ENCODE measurements around the gene CD207.
"Not testable (repeated sequence)": the region's sequence is repeated elsewhere in the genome, so short reads cannot be mapped to it uniquely, and the experiment has no call there.

The CD207 gene

DNA sequence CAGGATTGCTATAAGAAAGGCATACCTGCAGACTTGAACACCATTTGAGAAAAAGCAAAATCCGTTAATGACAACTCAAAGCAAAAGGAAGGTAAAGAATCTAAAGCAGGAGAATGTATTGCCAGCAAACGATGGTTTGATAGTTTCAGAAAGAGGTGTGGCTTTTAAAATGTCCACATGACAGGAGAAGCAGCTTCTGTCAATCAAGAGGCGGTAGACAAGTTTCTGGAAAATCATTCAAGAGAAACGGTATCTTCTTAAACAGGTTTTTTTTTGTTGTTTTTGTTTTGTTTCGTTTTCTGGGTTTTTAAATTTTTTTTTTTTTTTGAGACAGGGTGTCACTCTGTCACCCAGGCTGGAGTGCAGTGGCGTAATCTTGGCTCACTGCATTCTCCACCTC lies 29.0 kb downstream of the CD207 start:
- TF ChIP-seq, protein P1, sequence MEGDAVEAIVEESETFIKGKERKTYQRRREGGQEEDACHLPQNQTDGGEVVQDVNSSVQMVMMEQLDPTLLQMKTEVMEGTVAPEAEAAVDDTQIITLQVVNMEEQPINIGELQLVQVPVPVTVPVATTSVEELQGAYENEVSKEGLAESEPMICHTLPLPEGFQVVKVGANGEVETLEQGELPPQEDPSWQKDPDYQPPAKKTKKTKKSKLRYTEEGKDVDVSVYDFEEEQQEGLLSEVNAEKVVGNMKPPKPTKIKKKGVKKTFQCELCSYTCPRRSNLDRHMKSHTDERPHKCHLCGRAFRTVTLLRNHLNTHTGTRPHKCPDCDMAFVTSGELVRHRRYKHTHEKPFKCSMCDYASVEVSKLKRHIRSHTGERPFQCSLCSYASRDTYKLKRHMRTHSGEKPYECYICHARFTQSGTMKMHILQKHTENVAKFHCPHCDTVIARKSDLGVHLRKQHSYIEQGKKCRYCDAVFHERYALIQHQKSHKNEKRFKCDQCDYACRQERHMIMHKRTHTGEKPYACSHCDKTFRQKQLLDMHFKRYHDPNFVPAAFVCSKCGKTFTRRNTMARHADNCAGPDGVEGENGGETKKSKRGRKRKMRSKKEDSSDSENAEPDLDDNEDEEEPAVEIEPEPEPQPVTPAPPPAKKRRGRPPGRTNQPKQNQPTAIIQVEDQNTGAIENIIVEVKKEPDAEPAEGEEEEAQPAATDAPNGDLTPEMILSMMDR (IDR thresholded peaks at IDR 0.05; ENCODE audit: low read depth, low read length), result no peak
- Histone ChIP-seq H3K27ac (no peak overlapping the region; the same call in 1 of the 2 replicates), H3K27me3 (ENCODE audit: insufficient read depth, low read depth, severe bottlenecking) (no peaks in the 10 kb centered on the region), H3K9me3 (ENCODE audit: severe bottlenecking) (no peaks in the 10 kb centered on the region), H3K36me3 (no peaks in the 10 kb centered on the region), H3K4me3 (ENCODE audit: low read depth, low read length) (no peak overlapping the region)
- no peak for DNase-seq

DNA sequence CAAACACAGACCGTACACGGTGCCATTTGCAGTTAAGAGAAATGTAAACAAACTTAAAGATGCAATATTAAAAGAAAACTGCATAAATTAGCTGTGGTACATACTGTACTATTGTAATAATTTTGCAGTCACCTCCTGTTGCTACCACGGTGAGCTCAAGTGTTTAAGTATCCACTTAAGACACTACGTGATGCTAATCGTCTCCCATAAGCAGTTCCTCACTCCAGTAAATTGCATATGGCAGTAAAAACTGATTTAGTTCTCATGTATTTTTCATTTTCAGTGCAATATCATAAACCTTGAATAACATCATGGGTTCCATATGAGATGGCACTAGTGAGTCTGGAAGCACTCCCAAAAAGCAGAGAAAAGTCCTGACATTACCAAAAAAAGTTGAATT lies 29.6 kb downstream of the CD207 start:
- TF ChIP-seq, protein P1 (IDR thresholded peaks at IDR 0.05; ENCODE audit: low read depth, low read length), result no peak
- no peak overlapping the region for H3K27ac ChIP-seq
- H3K36me3 ChIP-seq, result no peaks in the 10 kb centered on the region
- no peaks in the 10 kb centered on the region for H3K27me3 ChIP-seq (ENCODE audit: insufficient read depth, low read depth, severe bottlenecking)
- no peak overlapping the region for H3K4me3 ChIP-seq (ENCODE audit: low read depth, low read length)
- no peak for DNase-seq
- no peaks in the 10 kb centered on the region for H3K9me3 ChIP-seq (ENCODE audit: severe bottlenecking)

GRCh38 chr2:70801607-70802263 lies 33.9 kb downstream of the CD207 start:
- TF ChIP-seq, protein P1 (IDR thresholded peaks at IDR 0.05; ENCODE audit: low read depth, low read length), result no peak
- DNase-seq, result no peak
- peaks cover 10% of the 10 kb centered on the region for H3K9me3 ChIP-seq (ENCODE audit: severe bottlenecking)
- H3K27me3 ChIP-seq (ENCODE audit: insufficient read depth, low read depth, severe bottlenecking), result no peaks in the 10 kb centered on the region
- no peak overlapping the region for H3K4me3 ChIP-seq (ENCODE audit: low read depth, low read length)
- H3K27ac ChIP-seq, result no peak overlapping the region
- H3K36me3 ChIP-seq, result no peaks in the 10 kb centered on the region

DNA sequence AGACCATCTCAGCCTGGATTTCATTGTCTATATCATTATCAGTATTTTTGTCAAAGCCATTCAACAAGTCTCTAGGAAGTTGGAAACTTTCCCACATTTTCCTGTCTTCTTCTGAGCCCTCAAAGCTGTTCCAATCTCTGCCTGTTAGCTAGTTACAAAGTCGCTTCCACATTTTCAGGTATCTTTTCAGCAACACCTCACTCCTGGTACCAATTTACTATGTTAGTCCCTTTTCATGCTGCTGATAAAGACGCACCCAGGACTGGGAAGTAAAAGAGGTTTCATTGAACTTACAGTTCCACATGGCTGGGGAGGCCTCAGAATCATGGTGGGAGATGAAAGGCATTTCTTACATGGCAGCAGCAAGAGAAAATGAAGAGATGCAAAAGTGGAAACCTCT lies 35.9 kb downstream of the CD207 start:
- no peaks in the 10 kb centered on the region for H3K36me3 ChIP-seq
- H3K27me3 ChIP-seq (ENCODE audit: insufficient read depth, low read depth, severe bottlenecking), result no peaks in the 10 kb centered on the region
- no peak overlapping the region for H3K27ac ChIP-seq
- H3K9me3 ChIP-seq (ENCODE audit: severe bottlenecking), result peaks cover 10% of the 10 kb centered on the region
- no peak for DNase-seq
- no peak overlapping the region for H3K4me3 ChIP-seq (ENCODE audit: low read depth, low read length)
- TF ChIP-seq, protein P1 (IDR thresholded peaks at IDR 0.05; ENCODE audit: low read depth, low read length), result no peak

DNA sequence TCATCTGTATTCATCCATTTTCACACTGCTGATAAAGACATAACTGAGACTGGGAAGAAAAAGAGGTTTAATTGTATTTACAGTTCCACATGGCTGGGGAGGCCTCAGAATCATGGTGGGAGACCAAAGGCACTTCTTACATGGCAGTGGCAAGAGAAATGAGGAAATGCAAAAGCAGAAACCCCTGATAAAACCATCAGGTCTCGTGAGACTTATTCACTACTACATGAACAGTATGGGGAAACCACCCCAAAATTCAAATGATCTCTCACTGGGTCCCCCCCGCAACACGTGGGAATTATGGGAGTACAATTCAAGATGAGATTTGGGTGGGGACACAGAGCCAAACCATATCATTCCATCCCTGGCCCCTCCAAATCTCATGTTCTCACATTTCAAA lies 37.6 kb downstream of the CD207 start:
- not testable (repeated sequence) for DNase-seq; H3K36me3 ChIP-seq; H3K27me3 ChIP-seq (ENCODE audit: insufficient read depth, low read depth, severe bottlenecking); H3K27ac ChIP-seq; H3K4me3 ChIP-seq (ENCODE audit: low read depth, low read length)
- peaks cover 10% of the 10 kb centered on the region for H3K9me3 ChIP-seq (ENCODE audit: severe bottlenecking)

DNA sequence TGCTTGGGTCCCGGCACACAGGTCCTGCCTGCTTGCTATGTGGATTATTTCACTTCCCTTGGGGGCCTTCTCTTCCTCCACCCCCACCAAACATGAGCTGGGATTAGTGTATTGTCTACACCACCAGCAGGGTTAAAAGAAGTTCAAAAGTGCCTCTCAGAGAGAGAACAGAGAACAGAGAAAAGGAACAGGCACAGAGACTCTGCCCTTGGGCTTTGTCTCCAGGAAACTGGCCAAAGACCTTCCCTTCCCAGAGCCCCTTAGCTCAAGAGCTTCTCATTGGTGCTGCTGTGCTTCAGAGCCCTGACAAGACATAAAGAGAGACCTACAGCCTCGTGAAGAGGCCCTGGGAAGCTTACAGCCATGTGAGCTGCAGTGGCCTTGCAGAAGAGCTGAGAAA lies 38.1 kb downstream of the CD207 start:
- TF ChIP-seq, protein P1 (IDR thresholded peaks at IDR 0.05; ENCODE audit: low read depth, low read length), result no peak
- H3K9me3 ChIP-seq (ENCODE audit: severe bottlenecking), result peaks cover 10% of the 10 kb centered on the region
- H3K4me3 ChIP-seq (ENCODE audit: low read depth, low read length), result no peak overlapping the region
- H3K27me3 ChIP-seq (ENCODE audit: insufficient read depth, low read depth, severe bottlenecking), result no peaks in the 10 kb centered on the region
- H3K27ac ChIP-seq, result no peak overlapping the region
- DNase-seq, result no peak
- H3K36me3 ChIP-seq, result no peaks in the 10 kb centered on the region

Measured in WERI-Rb-1 (cell line).